H9 (cell line): Measurements from ENCODE around the gene CAMSAP2. TPM values are rescaled to one million over a fixed set of nuclear protein-coding genes. Genes with fewer than 3 reads are reported as not detected.

Source experiments
- DNase-seq: peaks from one replicate; pipeline ENCODE4 v3.0.0-alpha.2; 2017
- H2AFZ ChIP-seq: one replicate; pipeline ENCODE4 v1.6.1; 2013; ENCODE audit warnings: mild to moderate bottlenecking, low read length, control low read depth, moderate library complexity
- H2AK5ac ChIP-seq: 2 replicates; pipeline ENCODE4 v1.6.1; 2013; ENCODE audit warnings: low read length, control low read depth, mixed read lengths; ENCODE audit not compliant: insufficient read length
- H2BK120ac ChIP-seq: one replicate; pipeline ENCODE4 v1.6.1; 2013; ENCODE audit warnings: low read depth, mild to moderate bottlenecking, low read length, control low read depth, inconsistent platforms; ENCODE audit not compliant: poor library complexity, severe bottlenecking
- H2BK12ac ChIP-seq: 2 replicates; pipeline ENCODE4 v1.6.1; 2013; ENCODE audit warnings: low read length, control low read depth, mixed read lengths, low read depth; ENCODE audit not compliant: insufficient read length
- H2BK15ac ChIP-seq: 2 replicates; pipeline ENCODE4 v1.6.1; 2013; ENCODE audit warnings: low read depth, low read length, control low read depth
- H2BK20ac ChIP-seq: one replicate; pipeline ENCODE4 v1.6.1; 2013; ENCODE audit warnings: low read depth, mild to moderate bottlenecking, low read length, control low read depth, inconsistent platforms; ENCODE audit not compliant: poor library complexity, severe bottlenecking
- H2BK5ac ChIP-seq: 2 replicates; pipeline ENCODE4 v1.6.1; 2013; ENCODE audit warnings: low read length, control low read depth, mixed read lengths; ENCODE audit not compliant: insufficient read length
- H3K14ac ChIP-seq: 2 replicates; pipeline ENCODE4 v1.6.1; 2013; ENCODE audit warnings: low read length, control low read depth; ENCODE audit not compliant: insufficient read depth
- H3K18ac ChIP-seq: 2 replicates; pipeline ENCODE4 v1.6.1; 2013; ENCODE audit warnings: low read depth, mild to moderate bottlenecking, mixed read lengths, low read length, control low read depth; ENCODE audit not compliant: insufficient read length
- H3K23ac ChIP-seq: 2 replicates; pipeline ENCODE4 v1.6.1; 2013; ENCODE audit warnings: low read length, control low read depth, mixed read lengths, low read depth; ENCODE audit not compliant: insufficient read length
- H3K23me2 ChIP-seq: 2 replicates; pipeline ENCODE4 v1.6.1; 2013; ENCODE audit warnings: low read depth, mild to moderate bottlenecking, mixed read lengths, low read length, control low read depth; ENCODE audit not compliant: insufficient read length, poor library complexity, severe bottlenecking
- H3K27ac ChIP-seq: 2 replicates; pipeline ENCODE4 v1.5.1; 2013; ENCODE audit warnings: low read length, control low read depth, mixed read lengths, low read depth; ENCODE audit not compliant: insufficient read length
- H3K27me3 ChIP-seq: 2 replicates; pipeline ENCODE4 v1.6.1; 2013; ENCODE audit warnings: low read length, control low read depth, inconsistent platforms; ENCODE audit not compliant: insufficient read depth
- H3K4ac ChIP-seq: 2 replicates; pipeline ENCODE4 v1.6.1; 2013; ENCODE audit warnings: low read depth, mild to moderate bottlenecking, control low read depth, inconsistent platforms, low read length, moderate library complexity
- H3K4me1 ChIP-seq: 2 replicates; pipeline ENCODE4 v1.6.1; 2013; ENCODE audit warnings: low read length, control low read depth, inconsistent platforms; ENCODE audit not compliant: insufficient read depth
- H3K4me2 ChIP-seq: 2 replicates; pipeline ENCODE4 v1.6.1; 2013; ENCODE audit warnings: low read length, control low read depth, mixed read lengths; ENCODE audit not compliant: insufficient read length, insufficient read depth
- H3K56ac ChIP-seq: 2 replicates; pipeline ENCODE4 v1.6.1; 2013; ENCODE audit warnings: low read depth, mild to moderate bottlenecking, mixed read lengths, low read length, control low read depth; ENCODE audit not compliant: insufficient read length
- H3K79me1 ChIP-seq: 2 replicates; pipeline ENCODE4 v1.6.1; 2013; ENCODE audit warnings: low read depth, mild to moderate bottlenecking, moderate library complexity, low read length, control low read depth, inconsistent platforms; ENCODE audit not compliant: insufficient read depth, poor library complexity, severe bottlenecking
- H3K79me2 ChIP-seq: 2 replicates; pipeline ENCODE4 v1.6.1; 2013; ENCODE audit warnings: low read length, control low read depth, inconsistent platforms; ENCODE audit not compliant: insufficient read depth
- H3K9ac ChIP-seq: 2 replicates; pipeline ENCODE4 v1.6.1; 2013; ENCODE audit warnings: low read length, control low read depth, mixed read lengths; ENCODE audit not compliant: insufficient read length; ENCODE audit errors: extremely low read depth
- H3K9me3 ChIP-seq: one replicate; pipeline ENCODE4 v1.6.1; 2013; ENCODE audit warnings: low read depth, low read length, inconsistent platforms; ENCODE audit not compliant: control insufficient read depth
- H3T11ph ChIP-seq: one replicate; pipeline ENCODE4 v1.6.1; 2013; ENCODE audit warnings: mild to moderate bottlenecking, low read length, control low read depth, inconsistent platforms
- H4K20me1 ChIP-seq: one replicate; pipeline ENCODE4 v1.6.1; 2013; ENCODE audit not compliant: control insufficient read depth, insufficient read length, insufficient read depth
- H4K5ac ChIP-seq: 2 replicates; pipeline ENCODE4 v1.6.1; 2013; ENCODE audit warnings: low read depth, mild to moderate bottlenecking, mixed read lengths, low read length, control low read depth; ENCODE audit not compliant: insufficient read length
- H4K8ac ChIP-seq: replicated peaks from 2 replicates; pipeline ENCODE4 v1.6.1; 2013; ENCODE audit warnings: low read length, control low read depth, mixed read lengths, low read depth; ENCODE audit not compliant: insufficient read length
- H4K91ac ChIP-seq: 2 replicates; pipeline ENCODE4 v1.6.1; 2013; ENCODE audit warnings: low read depth, mild to moderate bottlenecking, moderate library complexity, mixed read lengths, low read length, control low read depth; ENCODE audit not compliant: insufficient read length
- H3K27ac Mint-ChIP-seq, 3 experiments: 2 replicates in 2 of 3; 3 replicates in 1 of 3; pipeline ENCODE4 v1.8.0; 2020 to 2021; ENCODE audit warnings: mixed read lengths in 3 of 3, mild to moderate bottlenecking in 1 of 3, moderate library complexity in 1 of 3
- H3K27me3 Mint-ChIP-seq: 2 replicates; pipeline ENCODE4 v1.8.0; 2021; ENCODE audit warnings: low read depth, mild to moderate bottlenecking, moderate library complexity, mixed read lengths
- H3K36me3 Mint-ChIP-seq, 3 experiments: 2 replicates in 2 of 3; 3 replicates in 1 of 3; pipeline ENCODE4 v1.8.0; 2020 to 2021; ENCODE audit warnings: low read depth in 3 of 3, mixed read lengths in 3 of 3; ENCODE audit not compliant: insufficient read depth in 1 of 3
- H3K4me1 Mint-ChIP-seq, 2 experiments: 2 replicates each; pipeline ENCODE4 v1.8.0; 2020; ENCODE audit warnings: mixed read lengths in 2 of 2
- H3K4me3 Mint-ChIP-seq, 2 experiments: 2 replicates in 1 of 2; 3 replicates in 1 of 2; pipeline ENCODE4 v1.8.0; 2020 to 2021; ENCODE audit warnings: mild to moderate bottlenecking in 2 of 2, mixed read lengths in 2 of 2, moderate library complexity in 1 of 2
- H3K9me3 Mint-ChIP-seq, 2 experiments: 2 replicates in 1 of 2; 3 replicates in 1 of 2; pipeline ENCODE4 v1.8.0; 2020; ENCODE audit warnings: mild to moderate bottlenecking in 2 of 2, mixed read lengths in 2 of 2, moderate library complexity in 1 of 2
- CTCF ChIP-seq: fragments of 200-600 bp; sonication (generic); conservative IDR thresholded peaks from 3 replicates; pipeline ENCODE4 v1.8.0; 2021; ENCODE audit warnings: antibody characterized with exemption, mild to moderate bottlenecking
- WGBS: extraction: QIAGEN DNeasy Blood & Tissue Kit; methylation state at CpG from one replicate; pipeline ENCODE4 v1.1.7; 2013; ENCODE audit warnings: missing lambda C conversion rate, low lambda C conversion rate, mixed read lengths; ENCODE audit not compliant: insufficient read length; ENCODE audit errors: extremely low coverage; 5-methylcytosine and 5-hydroxymethylcytosine counted together
- total RNA-seq: library from RNA; stranded (reverse); gene quantifications from 2 replicates; pipeline ENCODE4 v1.2.1, GENCODE V29; 2021

Gene CAMSAP2
- total RNA-seq, 1 experiment from 2014 or later: 33.7 TPM

- no peak overlapping the region for H2BK20ac ChIP-seq
- no peak overlapping the region for H3K27ac Mint-ChIP-seq
- no peaks in the 10 kb centered on the region for H3K23me2 ChIP-seq
- no CpG with 5 or more reads among the region's 3 CpGs for WGBS
- H3K27me3 ChIP-seq: no peaks in the 10 kb centered on the region
- H2BK5ac ChIP-seq: no peak overlapping the region
- H3T11ph ChIP-seq: no peak overlapping the region
- no peak overlapping the region for H4K8ac ChIP-seq
- H2BK12ac ChIP-seq: no peak overlapping the region
- no peak for TF ChIP-seq CTCF
- no peaks in the 10 kb centered on the region for H3K9me3 ChIP-seq
- H3K9me3 Mint-ChIP-seq: no peaks in the 10 kb centered on the region
- H2AFZ ChIP-seq: no peak overlapping the region
- peaks cover 17 to 26% of the 10 kb centered on the region in 2 experiments for H3K4me1 Mint-ChIP-seq
- no peaks in the 10 kb centered on the region for H4K20me1 ChIP-seq
- no peaks in the 10 kb centered on the region for H3K27me3 Mint-ChIP-seq
- no peaks in the 10 kb centered on the region for H3K79me1 ChIP-seq
- H3K79me2 ChIP-seq: no peaks in the 10 kb centered on the region
- no peak overlapping the region for H3K4ac ChIP-seq
- no peak overlapping the region for H3K14ac ChIP-seq
- no peak overlapping the region for H4K5ac ChIP-seq
- no peaks in the 10 kb centered on the region for H3K4me1 ChIP-seq
- H2AK5ac ChIP-seq: no peak overlapping the region
- no peak overlapping the region for H2BK15ac ChIP-seq
- H3K18ac ChIP-seq: no peak overlapping the region
- peak; percentile 14 for DNase-seq
- H3K9ac ChIP-seq: no peak overlapping the region
- no peak overlapping the region for H2BK120ac ChIP-seq
- H3K4me2 ChIP-seq: no peak overlapping the region
- H3K4me3 Mint-ChIP-seq: no peak overlapping the region
- H3K36me3 Mint-ChIP-seq: no peaks in the 10 kb centered on the region
- H3K23ac ChIP-seq: no peak overlapping the region
- H4K91ac ChIP-seq: no peak overlapping the region
- no peak overlapping the region for H3K27ac ChIP-seq
- H3K56ac ChIP-seq: no peak overlapping the region
Measured at GRCh38 chr1:200883118-200883517, 144.4 kb downstream of the CAMSAP2 start.
